GM06990 (cell line): Measurements from ENCODE around the gene RBM43.

ENCODE experiments used
- DNase-seq: peaks from one replicate; pipeline ENCODE4 v3.0.0-alpha.2; 2011; ENCODE audit not compliant: insufficient read length; ENCODE audit errors: extremely low read depth
- H3K27me3 ChIP-seq: replicated peaks from 2 replicates; pipeline ENCODE4 v1.6.0; 2011; ENCODE audit warnings: low read length; ENCODE audit not compliant: control insufficient read depth, insufficient read depth
- H3K36me3 ChIP-seq: 2 replicates; pipeline ENCODE4 v1.5.1; 2011; ENCODE audit warnings: low read length; ENCODE audit not compliant: control insufficient read depth, insufficient read depth
- H3K4me3 ChIP-seq: replicated peaks from 2 replicates; pipeline ENCODE4 v1.5.1; 2011; ENCODE audit warnings: low read depth, mild to moderate bottlenecking, control low read depth, low read length
- TF ChIP-seq, protein P1 (sequence below): IDR thresholded peaks from 2 replicates; pipeline ENCODE4 v1.5.1; 2011; ENCODE audit warnings: low read length, control low read depth, mild to moderate bottlenecking, inconsistent platforms; ENCODE audit not compliant: insufficient read depth, poor library complexity, severe bottlenecking

RBM43 gene

GRCh38 chr2:151289972-151290866, 28.6 kb upstream of the RBM43 start:
- no peaks in the 10 kb centered on the region for H3K27me3 ChIP-seq
- peak overlapping the region; percentile 84 for H3K4me3 ChIP-seq
- TF ChIP-seq, protein P1, sequence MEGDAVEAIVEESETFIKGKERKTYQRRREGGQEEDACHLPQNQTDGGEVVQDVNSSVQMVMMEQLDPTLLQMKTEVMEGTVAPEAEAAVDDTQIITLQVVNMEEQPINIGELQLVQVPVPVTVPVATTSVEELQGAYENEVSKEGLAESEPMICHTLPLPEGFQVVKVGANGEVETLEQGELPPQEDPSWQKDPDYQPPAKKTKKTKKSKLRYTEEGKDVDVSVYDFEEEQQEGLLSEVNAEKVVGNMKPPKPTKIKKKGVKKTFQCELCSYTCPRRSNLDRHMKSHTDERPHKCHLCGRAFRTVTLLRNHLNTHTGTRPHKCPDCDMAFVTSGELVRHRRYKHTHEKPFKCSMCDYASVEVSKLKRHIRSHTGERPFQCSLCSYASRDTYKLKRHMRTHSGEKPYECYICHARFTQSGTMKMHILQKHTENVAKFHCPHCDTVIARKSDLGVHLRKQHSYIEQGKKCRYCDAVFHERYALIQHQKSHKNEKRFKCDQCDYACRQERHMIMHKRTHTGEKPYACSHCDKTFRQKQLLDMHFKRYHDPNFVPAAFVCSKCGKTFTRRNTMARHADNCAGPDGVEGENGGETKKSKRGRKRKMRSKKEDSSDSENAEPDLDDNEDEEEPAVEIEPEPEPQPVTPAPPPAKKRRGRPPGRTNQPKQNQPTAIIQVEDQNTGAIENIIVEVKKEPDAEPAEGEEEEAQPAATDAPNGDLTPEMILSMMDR: no peak
- no peak for DNase-seq
- H3K36me3 ChIP-seq: no peaks in the 10 kb centered on the region

DNA sequence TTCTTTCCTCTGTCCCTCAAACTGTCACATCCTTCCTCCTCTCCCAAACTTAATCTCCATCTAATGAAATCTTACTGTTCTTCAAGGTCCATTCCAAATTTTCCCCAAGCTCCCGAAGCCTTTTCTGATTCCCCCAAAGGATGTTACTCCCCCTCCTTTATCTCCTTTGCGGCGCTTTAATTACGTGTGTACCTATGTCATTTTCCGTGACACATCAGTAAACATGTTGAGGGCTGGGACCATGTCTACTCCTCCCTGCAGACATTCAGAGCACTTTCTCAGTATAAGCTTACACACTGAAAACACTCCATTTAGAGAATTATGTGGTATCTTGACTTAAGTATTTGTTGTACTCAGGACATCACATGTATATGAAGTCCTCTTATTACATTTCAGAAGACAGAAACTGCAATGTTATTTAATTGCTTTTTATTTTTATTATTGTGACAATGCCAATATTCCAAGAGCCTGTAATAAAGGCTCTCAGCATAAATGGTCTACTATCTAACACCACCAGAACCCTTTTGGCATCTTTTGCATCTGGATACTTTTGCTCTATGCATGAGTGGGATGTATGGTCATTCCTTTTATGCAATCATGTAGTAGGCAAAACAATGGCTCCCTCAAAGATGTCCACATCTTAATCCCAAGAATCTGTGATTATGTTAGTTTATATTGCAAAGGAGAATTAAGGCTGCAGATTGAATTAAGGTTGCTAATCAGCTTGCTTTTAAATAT, 26.0 kb upstream of the RBM43 start:
- TF ChIP-seq, protein P1: no peak
- DNase-seq: no peak
- Histone ChIP-seq H3K36me3 (no peaks in the 10 kb centered on the region), H3K4me3 (peak overlapping the region; percentile 84), H3K27me3 (no peaks in the 10 kb centered on the region)

- peaks cover 8% of the 10 kb centered on the region for H3K36me3 ChIP-seq
- TF ChIP-seq, protein P1: no peak
- DNase-seq: no peak
These were observed 20.7 kb upstream of the RBM43 start for GRCh38 chr2:151282401-151282800.

DNA sequence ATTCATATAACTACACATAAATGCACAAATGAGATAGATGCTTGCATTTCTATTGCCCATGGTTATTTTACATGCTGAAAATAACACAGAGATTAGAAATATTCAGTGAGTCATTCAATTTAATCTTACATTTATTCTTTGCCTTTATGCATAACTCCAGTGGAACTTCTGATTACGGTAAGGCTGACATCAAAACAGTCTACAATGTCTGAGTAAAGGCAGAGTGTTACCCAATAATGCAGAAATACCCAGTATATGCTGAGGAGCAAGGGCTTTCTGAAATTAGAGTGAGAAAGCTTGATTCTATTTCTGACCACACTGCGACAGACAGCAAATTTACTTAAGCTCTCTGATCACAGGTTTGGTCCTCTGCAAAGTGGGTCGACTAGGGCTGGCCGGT, 18.6 kb upstream of the RBM43 start:
- Histone ChIP-seq H3K36me3 (peaks cover 9% of the 10 kb centered on the region), H3K27me3 (no peaks in the 10 kb centered on the region), H3K4me3 (no peak overlapping the region)
- TF ChIP-seq, protein P1: no peak
- no peak for DNase-seq

More at GRCh38 chr2:151282401-151282800, 20.7 kb upstream of the RBM43 start:
- H3K4me3 ChIP-seq: no peak overlapping the region
- H3K27me3 ChIP-seq: no peaks in the 10 kb centered on the region

DNA sequence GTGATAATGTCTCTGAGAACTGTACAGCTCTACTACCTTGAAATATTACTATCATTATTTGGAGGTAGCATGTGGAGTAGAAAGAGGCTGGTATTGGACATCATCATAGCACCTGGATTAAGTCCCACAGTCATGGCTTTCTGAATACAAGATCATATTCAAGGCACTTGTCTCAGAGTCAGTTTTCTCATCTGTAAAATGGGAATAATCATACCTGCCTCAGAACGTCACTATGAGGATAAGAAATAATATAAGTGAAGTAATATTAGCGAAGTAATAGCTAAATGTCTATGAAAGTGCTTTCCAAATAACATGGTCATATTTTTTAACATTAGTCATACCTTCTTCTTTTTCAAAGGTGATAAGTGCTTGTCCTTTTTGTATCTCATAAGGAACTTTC, 16.8 kb upstream of the RBM43 start:
- DNase-seq: no peak
- peaks cover 9% of the 10 kb centered on the region for H3K36me3 ChIP-seq
- TF ChIP-seq, protein P1: no peak
- no peak overlapping the region for H3K4me3 ChIP-seq
- H3K27me3 ChIP-seq: no peaks in the 10 kb centered on the region
